Right forelimb (tissue), 1 donor: ENCODE measurements around the gene RPS27L.

Source experiments
- DNase-seq: peaks from one replicate; pipeline ENCODE4 v3.0.0-alpha.2; 2018

Gene RPS27L

GRCh38 chr15:63157118-63157843 is at the start of gene RPS27L:
TSS of gene RPS27L (minus strand) at chr15:63157477. CDS start at chr15:63157405, 72 bp downstream.
- peak; percentile 95 for DNase-seq

- DNase-seq, result no peak
These were observed 48.8 kb upstream of the RPS27L start for GRCh38 chr15:63206079-63206478.

DNA sequence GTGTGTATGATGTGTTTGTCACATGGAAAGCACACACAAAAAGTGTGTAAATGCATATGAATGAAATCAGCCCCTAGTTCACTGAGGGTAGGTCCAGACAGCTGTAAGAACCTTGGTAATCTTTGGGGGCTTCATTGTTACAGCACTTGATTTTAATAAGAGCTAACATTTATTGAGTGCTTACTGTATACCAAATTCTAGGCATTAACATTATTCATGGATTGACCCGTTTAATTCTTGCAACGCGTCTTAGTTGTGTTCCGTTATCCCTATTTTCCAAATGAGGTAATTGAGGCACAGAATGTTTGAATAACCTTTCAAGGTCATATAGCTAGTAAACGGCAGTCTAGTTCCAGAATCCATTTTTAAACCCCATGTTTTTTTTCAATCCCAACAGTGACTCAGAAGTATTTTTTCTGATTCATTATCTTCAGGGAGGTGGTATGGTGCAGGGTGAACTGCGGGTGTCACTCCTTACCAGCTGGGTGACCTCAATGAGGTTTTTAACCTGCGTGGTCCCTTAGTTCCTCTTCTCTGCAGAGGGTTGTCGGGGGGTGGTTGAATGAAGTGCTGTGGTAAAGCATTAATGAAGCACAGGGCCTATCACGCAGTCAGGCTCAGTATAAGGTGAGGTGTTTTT is 46.3 kb upstream of the RPS27L start:
- DNase-seq, result no peak

DNA sequence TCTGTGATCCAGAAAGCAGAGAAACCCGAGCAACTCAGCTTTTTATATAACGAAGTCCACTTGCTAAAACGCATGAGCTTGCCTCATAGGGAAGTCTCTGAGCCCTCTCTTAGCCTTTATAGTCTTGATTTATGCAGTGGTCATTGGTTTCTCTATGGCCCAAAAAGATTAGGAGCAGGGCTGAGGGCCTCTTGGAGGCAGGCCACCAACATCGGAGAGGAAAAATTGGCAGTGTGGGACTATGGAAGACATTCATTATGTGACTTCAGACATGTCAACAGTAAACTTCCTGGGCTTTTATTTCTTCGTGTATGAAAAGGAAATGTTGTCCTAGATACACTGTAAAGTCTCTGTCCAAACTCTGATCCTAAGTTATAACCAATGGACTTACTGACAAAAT is 45.6 kb upstream of the RPS27L start:
- DNase-seq, result no peak

DNA sequence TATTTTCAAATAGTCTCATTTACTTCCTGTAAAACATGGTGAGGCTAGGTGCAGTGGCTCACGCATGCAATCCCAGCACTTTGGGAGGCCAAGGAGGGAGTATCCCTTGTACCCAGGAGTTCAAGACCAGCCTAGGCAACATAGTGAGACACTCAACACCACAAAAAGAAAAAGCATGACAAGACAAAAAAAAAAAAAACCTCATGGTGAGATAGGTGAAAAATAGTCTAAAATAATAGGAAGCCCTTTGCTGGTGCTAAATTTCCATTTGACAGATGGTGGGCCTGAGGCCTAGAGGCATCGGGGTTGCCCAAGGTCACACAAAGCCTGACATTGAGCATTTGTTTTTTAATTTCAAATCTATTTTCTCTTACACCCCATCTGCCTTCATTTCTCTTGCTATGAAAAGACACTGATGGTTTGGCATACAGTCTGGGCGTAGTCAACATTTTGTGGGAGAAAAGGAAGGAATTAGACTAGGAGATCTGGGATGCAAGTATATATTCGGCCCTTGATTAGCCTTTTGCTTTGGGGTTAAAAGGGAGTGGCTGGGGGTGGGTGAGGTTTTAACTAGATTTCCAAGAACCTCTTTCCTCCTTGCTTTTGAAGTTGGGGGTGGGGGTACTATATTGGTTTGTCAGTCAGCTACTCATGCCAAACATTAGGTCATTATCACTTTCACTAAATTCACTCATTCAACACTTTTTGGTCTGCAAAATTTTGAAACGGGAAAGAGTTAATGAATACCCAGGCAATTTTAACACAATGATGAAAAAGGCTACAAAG is 43.4 kb upstream of the RPS27L start:
- DNase-seq, result no peak

DNA sequence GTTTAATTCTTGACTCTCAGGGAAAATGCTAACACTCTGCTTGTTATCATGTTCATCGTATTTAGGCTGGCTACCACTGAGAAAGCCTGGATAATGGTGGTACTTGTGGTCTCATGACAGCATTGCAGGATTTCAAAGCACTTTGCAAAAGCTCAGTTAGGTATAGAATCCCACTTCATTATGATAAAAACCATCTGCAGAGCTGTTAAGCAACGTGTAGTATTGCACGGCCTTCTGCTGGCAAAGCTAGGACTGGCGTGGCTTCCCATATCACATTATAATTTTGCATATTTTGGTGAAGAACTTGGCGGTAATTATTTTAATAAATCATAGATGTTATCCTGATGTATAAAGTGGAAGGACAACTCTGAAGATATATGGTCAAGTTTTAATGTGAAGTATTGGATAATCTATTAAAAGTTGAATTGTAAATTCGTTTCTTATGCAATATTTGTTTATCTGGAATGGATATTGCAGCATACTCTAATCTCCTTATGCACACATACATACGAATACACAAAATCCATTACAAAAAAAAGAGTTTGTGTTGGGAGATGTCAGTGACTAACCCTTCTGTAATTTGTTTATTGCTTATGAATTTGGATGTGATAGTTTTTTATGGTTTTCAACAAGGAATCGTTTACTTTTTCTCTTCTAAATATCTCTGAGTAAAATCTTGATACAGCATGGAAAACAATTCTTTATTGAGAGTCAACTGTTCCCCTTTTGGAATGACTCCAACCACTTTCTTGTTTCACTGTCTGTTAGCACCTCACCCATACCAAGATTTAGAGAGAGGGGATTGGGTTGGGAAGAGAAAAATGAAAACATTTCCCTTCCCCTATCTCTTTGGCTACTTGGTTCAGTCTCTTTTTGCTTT is 41.3 kb upstream of the RPS27L start:
- no peak for DNase-seq

DNA sequence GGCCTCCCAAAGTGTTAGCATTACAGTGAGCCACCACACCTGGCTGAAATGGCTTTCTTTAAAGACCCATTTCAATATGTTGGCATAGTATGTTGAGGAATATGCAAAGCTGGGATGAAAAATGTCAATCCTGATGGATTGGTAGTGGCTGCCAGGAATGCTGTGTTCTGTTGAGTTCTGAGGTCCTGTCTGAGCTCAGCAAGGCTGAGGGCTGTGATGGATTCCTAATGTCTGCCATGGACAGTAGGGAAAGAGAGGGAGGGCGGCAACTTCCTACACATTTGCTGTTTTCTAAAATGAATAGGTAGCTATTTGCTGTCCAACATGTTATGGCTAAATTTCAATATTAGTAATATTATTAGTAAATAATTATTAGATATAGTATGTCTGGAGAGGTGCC is 40.3 kb upstream of the RPS27L start:
- no peak for DNase-seq

- DNase-seq, result no peak
These were observed 39.6 kb upstream of the RPS27L start for GRCh38 chr15:63196842-63197241.

GRCh38 chr15:63195569-63196015 is 38.3 kb upstream of the RPS27L start:
- DNase-seq, result no peak

DNA sequence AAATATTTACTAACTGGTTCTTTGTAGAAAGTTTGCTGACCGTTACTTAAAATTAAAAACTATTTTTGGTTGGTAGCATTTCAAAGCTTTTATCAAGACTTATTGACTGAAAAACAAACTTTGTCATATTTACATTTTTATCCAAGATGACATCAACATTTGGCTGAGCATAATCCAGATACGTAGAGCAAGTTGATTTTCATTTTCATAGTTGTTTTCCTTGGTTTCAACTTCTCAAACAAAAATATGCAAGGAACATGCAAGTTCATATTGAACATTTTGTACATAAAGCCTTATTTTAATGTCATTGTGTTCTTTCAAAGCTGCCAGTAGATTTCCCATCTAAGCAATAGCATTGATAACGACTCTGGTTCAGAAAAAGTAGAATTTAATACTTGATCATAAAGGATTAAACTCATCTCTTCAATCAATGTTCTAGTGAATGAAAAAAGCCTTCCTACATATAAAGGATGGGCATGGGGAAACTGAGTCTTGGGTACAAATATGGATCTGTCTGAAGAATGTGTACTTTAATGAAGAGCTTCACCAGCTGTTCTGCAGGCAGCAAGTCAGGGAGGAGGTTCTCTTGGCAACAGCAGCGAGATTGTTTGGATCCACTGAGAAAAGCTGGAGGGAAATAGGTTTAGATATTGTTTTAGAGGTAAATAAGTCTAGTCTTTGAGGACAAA is 37.7 kb upstream of the RPS27L start:
- no peak for DNase-seq

GRCh38 chr15:63194302-63194701 is 37.0 kb upstream of the RPS27L start:
- no peak for DNase-seq

- no peak for DNase-seq
These were observed 35.4 kb upstream of the RPS27L start for GRCh38 chr15:63192619-63193206.

GRCh38 chr15:63191895-63192618 is 34.8 kb upstream of the RPS27L start:
- DNase-seq, result no peak

GRCh38 chr15:63190769-63191649 is 33.7 kb upstream of the RPS27L start:
- no peak for DNase-seq

- DNase-seq, result no peak
These were observed 32.9 kb upstream of the RPS27L start for GRCh38 chr15:63189941-63190768.

DNA sequence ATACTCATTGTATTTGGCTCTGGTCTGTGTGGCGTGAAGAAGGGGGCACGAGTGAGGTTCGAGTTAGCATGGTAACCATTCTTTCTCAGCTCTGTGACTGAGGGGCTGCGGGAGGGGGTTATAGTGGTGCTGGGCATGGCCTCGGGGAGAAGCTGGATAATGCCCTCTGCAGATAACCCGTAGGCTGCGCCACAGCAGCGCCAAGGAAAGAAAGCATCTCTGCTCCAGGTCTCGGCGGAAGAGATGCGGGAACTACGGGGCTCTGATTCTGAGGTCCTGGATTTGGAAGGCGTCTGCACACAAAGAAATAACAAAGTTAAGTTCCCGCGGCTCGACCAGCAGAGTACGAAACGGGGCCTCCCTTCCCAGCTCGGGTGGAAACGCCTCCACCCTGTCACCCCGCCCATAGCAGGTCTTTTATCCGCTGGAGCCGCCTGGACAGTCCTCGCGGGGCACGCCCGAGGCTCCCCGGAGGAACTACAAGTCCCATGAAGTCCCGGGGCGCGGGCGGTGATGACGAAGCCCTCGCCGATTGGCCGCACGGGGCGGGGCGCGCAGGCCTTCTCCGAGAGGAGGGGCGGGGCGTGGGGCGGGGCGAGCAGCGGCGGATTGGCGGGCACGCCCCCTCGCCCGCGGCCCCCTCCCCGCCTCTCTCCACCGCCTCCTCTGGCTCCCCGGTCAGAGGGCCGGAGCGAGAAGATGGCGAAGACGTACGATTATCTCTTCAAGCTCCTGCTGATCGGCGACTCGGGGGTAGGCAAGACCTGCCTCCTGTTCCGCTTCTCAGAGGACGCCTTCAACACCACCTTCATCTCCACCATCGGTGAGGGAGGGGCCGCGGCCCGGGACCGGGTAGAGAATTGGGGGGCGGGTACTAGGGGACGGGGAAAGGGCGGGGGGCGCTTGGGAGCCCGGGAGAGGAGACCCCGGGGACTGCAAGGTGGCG is 31.9 kb upstream of the RPS27L start, which contains the start of gene RAB8B:
TSS of gene RAB8B (plus strand) at position 681 of the 946 bp plus-strand sequence. CDS start at position 700, 19 bp downstream.
- peak; percentile 99 for DNase-seq

DNA sequence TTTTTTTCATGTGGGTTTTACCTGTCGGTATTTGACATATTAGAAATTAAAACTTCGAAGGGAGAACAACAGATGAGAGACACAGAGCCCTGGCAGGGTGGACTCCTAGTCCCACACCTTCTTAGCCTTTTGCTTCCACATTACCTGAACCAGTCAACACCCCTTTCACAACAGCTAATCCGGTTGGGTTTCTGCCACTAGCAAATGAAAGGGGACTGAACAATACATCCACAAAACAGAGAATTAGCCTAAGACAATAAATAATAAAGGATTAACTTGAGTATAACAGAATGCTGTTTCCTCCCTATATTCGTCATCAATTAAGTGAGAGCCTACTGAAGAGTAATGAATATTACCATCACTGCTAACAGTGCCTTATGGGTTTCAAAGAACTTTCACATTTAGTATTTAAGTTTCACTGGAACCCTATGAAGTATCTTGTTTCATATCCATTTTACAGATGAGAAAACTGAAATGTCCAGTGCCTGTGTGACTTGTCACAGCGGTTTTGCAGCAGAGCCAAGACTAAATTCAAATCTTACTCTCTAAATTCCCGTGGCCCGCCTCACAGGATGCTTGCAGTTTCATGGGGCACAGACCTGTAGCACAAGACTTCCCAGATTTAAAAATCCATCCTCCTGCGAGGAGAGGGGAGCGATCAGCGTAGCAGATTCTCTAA is 31.1 kb upstream of the RPS27L start:
- no peak for DNase-seq
